HCT116 (cell line): ENCODE measurements around the gene TOGARAM1. TPM values are rescaled to one million over a fixed set of nuclear protein-coding genes. Genes with fewer than 3 reads are reported as not detected.

Experiments
- ATAC-seq: fragments of 200-7000 bp; cut with Tn5 transposase; 2 replicates; pipeline ENCODE4 v1.9.1; 2020; ENCODE audit warnings: mild to moderate bottlenecking, moderate library complexity
- BruUV-seq: library from RNA; stranded (reverse); fragments of 400-500 nt; replicated peaks from 2 replicates; lab custom pipeline; 2021; lab: Mats Ljungman, UMichigan
- CTCF ChIA-PET: fragments of 300-600 bp; sonication (Branson Sonifier 250); formaldehyde crosslinking; loops from one replicate; lab custom pipeline; 2021; ENCODE audit warnings: antibody characterized with exemption; lab: Charles Lee
- POLR2A ChIA-PET: fragments of 300-600, 350-600 bp; sonication (Branson Sonifier 250); formaldehyde crosslinking; loops from one replicate; lab custom pipeline; 2021; ENCODE audit warnings: antibody characterized with exemption; lab: Charles Lee
- RAD21 ChIA-PET, 2 experiments: fragments of 300-600 bp; sonication (Branson Sonifier 250); formaldehyde crosslinking; loops; one replicate each; lab custom pipeline; 2023; ENCODE audit warnings: low total read pairs in 2 of 2; ENCODE audit not compliant: uncharacterized antibody in 2 of 2, unreplicated experiment in 2 of 2, low non-redundant PET in 1 of 2; lab: Charles Lee
- DNase-seq: peaks from one replicate; pipeline ENCODE4 v3.0.0-alpha.2; 2010; ENCODE audit warnings: low read depth, low spot score
- H2AFZ ChIP-seq: fragments of 200-600 bp; shearing (Covaris generic), sonication (generic); 2 replicates; pipeline ENCODE4 v1.6.1; 2017; ENCODE audit warnings: low read depth, mixed run types, mixed read lengths, antibody characterized with exemption, low read length; ENCODE audit not compliant: poor library complexity, severe bottlenecking
- H3K27ac ChIP-seq: 2 replicates; pipeline ENCODE4 v1.5.1; 2012; ENCODE audit warnings: low read depth, low read length
- H3K27me3 ChIP-seq: fragments of 200-600 bp; sonication (generic); 2 replicates; pipeline ENCODE4 v1.6.1; 2016; ENCODE audit warnings: mixed run types, low read length, mixed read lengths; ENCODE audit not compliant: insufficient read depth
- H3K36me3 ChIP-seq, 2 experiments: fragments of 200-500 bp in 1 of 2; fragments of 200-600 bp in 1 of 2; sonication (Bioruptor generic) in 1 of 2; sonication (generic) in 1 of 2; 2 replicates each; pipeline versions ENCODE4 v1.5.1 to v1.6.1; 2014 to 2016; ENCODE audit warnings: low read length in 2 of 2, inconsistent platforms in 1 of 2, mixed read lengths in 1 of 2, mixed run types in 1 of 2; ENCODE audit not compliant: insufficient read depth in 2 of 2, control insufficient read depth in 1 of 2
- H3K4me1 ChIP-seq, 2 experiments: fragments of 200-600 bp in 1 of 2; sonication (generic) in 1 of 2; 2 replicates each; pipeline versions ENCODE4 v1.5.1 to v1.6.1; 2012 to 2017; ENCODE audit warnings: low read length in 2 of 2, inconsistent platforms in 1 of 2, mild to moderate bottlenecking in 1 of 2, mixed read lengths in 1 of 2, mixed run types in 1 of 2, moderate library complexity in 1 of 2; ENCODE audit not compliant: insufficient read depth in 2 of 2, control insufficient read depth in 1 of 2
- H3K4me2 ChIP-seq: fragments of 200-600 bp; sonication (generic); 2 replicates; pipeline ENCODE4 v1.6.1; 2017; ENCODE audit warnings: mixed run types, low read length, mixed read lengths
- H3K4me3 ChIP-seq, 2 experiments: fragments of 200-600 bp in 1 of 2; sonication (generic) in 1 of 2; replicated peaks in 1 of 2; 2 replicates each; pipeline ENCODE4 v1.5.1; 2011 to 2016; ENCODE audit warnings: low read length in 2 of 2, control low read depth in 1 of 2, low read depth in 1 of 2, mild to moderate bottlenecking in 1 of 2, mixed read lengths in 1 of 2, mixed run types in 1 of 2
- H3K79me2 ChIP-seq: fragments of 200-600 bp; sonication (generic); 2 replicates; pipeline ENCODE4 v1.6.1; 2017; ENCODE audit warnings: mild to moderate bottlenecking, mixed run types, low read length, moderate library complexity, mixed read lengths; ENCODE audit not compliant: insufficient read depth
- H3K9ac ChIP-seq: fragments of 200-600 bp; sonication (generic); 2 replicates; pipeline ENCODE4 v1.6.1; 2016; ENCODE audit warnings: low read length, mixed read lengths
- H3K9me2 ChIP-seq: fragments of 200-600 bp; sonication (generic), shearing (Covaris generic); 2 replicates; pipeline ENCODE4 v1.6.1; 2017; ENCODE audit warnings: mixed run types, mild to moderate bottlenecking, moderate library complexity; ENCODE audit not compliant: insufficient read depth
- H3K9me3 ChIP-seq, 2 experiments: fragments of 200-500 bp in 1 of 2; fragments of 200-600 bp in 1 of 2; sonication (Bioruptor generic) in 1 of 2; sonication (generic) in 1 of 2; 2 replicates each; pipeline ENCODE4 v1.6.1; 2014 to 2017; ENCODE audit warnings: low read length in 2 of 2, mixed read lengths in 2 of 2, inconsistent platforms in 1 of 2, low read depth in 1 of 2, mild to moderate bottlenecking in 1 of 2, mixed run types in 1 of 2, moderate library complexity in 1 of 2; ENCODE audit not compliant: control insufficient read depth in 1 of 2, insufficient read depth in 1 of 2
- H4K20me1 ChIP-seq: fragments of 200-600 bp; sonication (generic), shearing (Covaris generic); 2 replicates; pipeline ENCODE4 v1.6.1; 2017; ENCODE audit warnings: mixed run types, mild to moderate bottlenecking, moderate library complexity; ENCODE audit not compliant: insufficient read depth
- EGR1 ChIP-seq: IDR thresholded peaks from 2 replicates; pipeline ENCODE4 v1.6.1; 2012; ENCODE audit warnings: low read depth
- ELF1 ChIP-seq: IDR thresholded peaks from 2 replicates; pipeline ENCODE4 v1.6.1; 2012; ENCODE audit warnings: low read depth, borderline replicate concordance
- EZH2 ChIP-seq: fragments of 200-600 bp; sonication (generic); IDR thresholded peaks from 2 replicates; pipeline ENCODE4 v1.6.1; 2017; ENCODE audit warnings: antibody characterized with exemption, mixed run types
- JUND ChIP-seq: IDR thresholded peaks from 2 replicates; pipeline ENCODE4 v1.6.1; 2012
- POLR2A ChIP-seq: IDR thresholded peaks from 2 replicates; pipeline ENCODE4 v1.7.0; 2011; ENCODE audit warnings: borderline replicate concordance; ENCODE audit not compliant: insufficient read depth, insufficient read length; ENCODE audit errors: extremely low read depth
- POLR2AphosphoS5 ChIP-seq: IDR thresholded peaks from 2 replicates; pipeline ENCODE4 v1.6.1; 2011; ENCODE audit warnings: mild to moderate bottlenecking, low read depth, low read length, moderate library complexity
- RAD21 ChIP-seq: IDR thresholded peaks from 2 replicates; pipeline ENCODE4 v1.6.1; 2012; ENCODE audit warnings: low read depth, mild to moderate bottlenecking
- SP1 ChIP-seq: IDR thresholded peaks from 2 replicates; pipeline ENCODE4 v1.6.1; 2012; ENCODE audit warnings: low read depth
- SRF ChIP-seq: IDR thresholded peaks from 2 replicates; pipeline ENCODE4 v1.6.1; 2012; ENCODE audit warnings: low read depth
- YY1 ChIP-seq: IDR thresholded peaks from 2 replicates; pipeline ENCODE4 v1.6.1; 2011; ENCODE audit warnings: low read length, low read depth, moderate library complexity, mild to moderate bottlenecking; ENCODE audit not compliant: insufficient replicate concordance; ENCODE audit errors: extremely low read depth
- ZFX ChIP-seq: fragments of 450-650 bp; IDR thresholded peaks from 2 replicates; pipeline ENCODE4 v1.6.1; 2017
- ZNF274 ChIP-seq: fragments of 200-500 bp; sonication (Bioruptor generic); IDR thresholded peaks from 2 replicates; pipeline ENCODE4 v1.6.1; 2014; ENCODE audit warnings: mild to moderate bottlenecking, low read depth, low read length, inconsistent platforms
- intact Hi-C: fragments of 100-400 bp; cut with micrococcal nuclease; formaldehyde crosslinking; loops from 2 replicates; pipeline ENCODE4 v1.10.0; 2022
- total RNA-seq: library from RNA; stranded (reverse); gene quantifications from one replicate; pipeline ENCODE4 v1.2.1, GENCODE V29; 2021; ENCODE audit not compliant: unreplicated experiment
- TF ChIP-seq, protein P1 (sequence below), 3 experiments: fragments of 200-600 bp in 1 of 3; sonication (generic) in 1 of 3; IDR thresholded peaks in 2 of 3; conservative IDR thresholded peaks in 1 of 3; 2 replicates each; pipeline ENCODE4 v1.5.1; 2012 to 2017; ENCODE audit warnings: low read depth in 2 of 3, low read length in 2 of 3, antibody characterized with exemption in 1 of 3, borderline replicate concordance in 1 of 3, control low read depth in 1 of 3, mild to moderate bottlenecking in 1 of 3, mixed read lengths in 1 of 3, mixed run types in 1 of 3, moderate library complexity in 1 of 3; ENCODE audit not compliant: insufficient read depth in 1 of 3
- TF ChIP-seq, protein P2 (sequence below): IDR thresholded peaks from 2 replicates; pipeline ENCODE4 v1.6.1; 2011; ENCODE audit warnings: mild to moderate bottlenecking, low read length, moderate library complexity; ENCODE audit not compliant: insufficient replicate concordance; ENCODE audit errors: extremely low read depth
- TF ChIP-seq, protein P3 (sequence below): IDR thresholded peaks from 2 replicates; pipeline ENCODE4 v1.6.1; 2012
- TF ChIP-seq, protein P4 (sequence below): IDR thresholded peaks from 2 replicates; pipeline ENCODE4 v1.6.1; 2012

The TOGARAM1 gene
- total RNA-seq, 1 experiment from 2014 or later, result 1.9 TPM

DNA sequence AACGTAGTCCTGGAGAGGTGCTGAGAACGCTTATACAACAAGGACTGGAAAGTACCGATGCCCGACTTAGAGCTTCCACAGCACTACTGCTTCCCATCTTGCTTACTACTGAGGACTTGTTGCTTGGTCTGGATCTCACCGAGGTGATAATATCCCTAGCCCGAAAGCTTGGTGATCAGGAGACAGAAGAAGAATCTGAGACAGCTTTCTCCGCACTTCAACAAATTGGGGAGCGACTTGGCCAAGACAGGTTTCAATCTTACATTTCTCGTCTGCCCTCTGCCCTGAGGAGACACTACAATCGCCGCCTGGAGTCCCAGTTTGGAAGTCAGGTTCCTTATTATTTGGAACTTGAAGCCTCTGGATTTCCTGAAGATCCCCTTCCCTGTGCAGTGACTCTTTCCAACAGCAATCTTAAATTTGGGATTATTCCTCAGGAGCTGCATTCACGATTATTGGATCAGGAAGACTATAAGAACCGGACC is 1.1 kb downstream of the TOGARAM1 start:
- H3K27me3 ChIP-seq, result no peaks in the 10 kb centered on the region
- H3K9me3 ChIP-seq, result peaks cover 0 to 3% of the 10 kb centered on the region in 2 experiments; a peak in 1 of 4 replicates
- H4K20me1 ChIP-seq, result no peaks in the 10 kb centered on the region
- no peak overlapping the region for H3K27ac ChIP-seq
- no peak overlapping the region for H3K9ac ChIP-seq
- no peaks in the 10 kb centered on the region for H3K9me2 ChIP-seq
- no peak overlapping the region for H3K4me3 ChIP-seq
- H3K36me3 ChIP-seq, result no peaks in the 10 kb centered on the region; a peak in 1 of 4 replicates
- BruUV-seq, result TSS peak; percentile 38
- RAD21 ChIA-PET, result no interaction called here
- intact Hi-C loops, result loop anchor here (5.0 kb wide), 1 partner anchor 289 kb away; the partner anchor contains the start of gene MIS18BP1
- peaks cover 34% of the 10 kb centered on the region for H3K79me2 ChIP-seq
- no peak overlapping the region for H2AFZ ChIP-seq
- CTCF ChIA-PET, result no interaction called here
- POLR2A ChIA-PET, result no interaction called here
- DNase-seq (no peak), ATAC-seq (no peak)
- TF ChIP-seq EZH2 (no peak), ELF1 (no peak), RAD21 (no peak), POLR2AphosphoS5 (no peak), ZFX (no peak), JUND (no peak), SRF (no peak), ZNF274 (no peak), YY1 (no peak), POLR2A (no peak), SP1 (no peak), EGR1 (no peak)
- TF ChIP-seq, protein P1, sequence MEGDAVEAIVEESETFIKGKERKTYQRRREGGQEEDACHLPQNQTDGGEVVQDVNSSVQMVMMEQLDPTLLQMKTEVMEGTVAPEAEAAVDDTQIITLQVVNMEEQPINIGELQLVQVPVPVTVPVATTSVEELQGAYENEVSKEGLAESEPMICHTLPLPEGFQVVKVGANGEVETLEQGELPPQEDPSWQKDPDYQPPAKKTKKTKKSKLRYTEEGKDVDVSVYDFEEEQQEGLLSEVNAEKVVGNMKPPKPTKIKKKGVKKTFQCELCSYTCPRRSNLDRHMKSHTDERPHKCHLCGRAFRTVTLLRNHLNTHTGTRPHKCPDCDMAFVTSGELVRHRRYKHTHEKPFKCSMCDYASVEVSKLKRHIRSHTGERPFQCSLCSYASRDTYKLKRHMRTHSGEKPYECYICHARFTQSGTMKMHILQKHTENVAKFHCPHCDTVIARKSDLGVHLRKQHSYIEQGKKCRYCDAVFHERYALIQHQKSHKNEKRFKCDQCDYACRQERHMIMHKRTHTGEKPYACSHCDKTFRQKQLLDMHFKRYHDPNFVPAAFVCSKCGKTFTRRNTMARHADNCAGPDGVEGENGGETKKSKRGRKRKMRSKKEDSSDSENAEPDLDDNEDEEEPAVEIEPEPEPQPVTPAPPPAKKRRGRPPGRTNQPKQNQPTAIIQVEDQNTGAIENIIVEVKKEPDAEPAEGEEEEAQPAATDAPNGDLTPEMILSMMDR (IDR thresholded peaks at IDR 0.05 in 2 of 3, conservative IDR thresholded peaks at IDR 0.05 in 1 of 3; ENCODE audit: borderline replicate concordance in 1 of 3, insufficient read depth in 1 of 3, low read depth in 2 of 3, low read length in 2 of 3), result no peak
- TF ChIP-seq, protein P2, sequence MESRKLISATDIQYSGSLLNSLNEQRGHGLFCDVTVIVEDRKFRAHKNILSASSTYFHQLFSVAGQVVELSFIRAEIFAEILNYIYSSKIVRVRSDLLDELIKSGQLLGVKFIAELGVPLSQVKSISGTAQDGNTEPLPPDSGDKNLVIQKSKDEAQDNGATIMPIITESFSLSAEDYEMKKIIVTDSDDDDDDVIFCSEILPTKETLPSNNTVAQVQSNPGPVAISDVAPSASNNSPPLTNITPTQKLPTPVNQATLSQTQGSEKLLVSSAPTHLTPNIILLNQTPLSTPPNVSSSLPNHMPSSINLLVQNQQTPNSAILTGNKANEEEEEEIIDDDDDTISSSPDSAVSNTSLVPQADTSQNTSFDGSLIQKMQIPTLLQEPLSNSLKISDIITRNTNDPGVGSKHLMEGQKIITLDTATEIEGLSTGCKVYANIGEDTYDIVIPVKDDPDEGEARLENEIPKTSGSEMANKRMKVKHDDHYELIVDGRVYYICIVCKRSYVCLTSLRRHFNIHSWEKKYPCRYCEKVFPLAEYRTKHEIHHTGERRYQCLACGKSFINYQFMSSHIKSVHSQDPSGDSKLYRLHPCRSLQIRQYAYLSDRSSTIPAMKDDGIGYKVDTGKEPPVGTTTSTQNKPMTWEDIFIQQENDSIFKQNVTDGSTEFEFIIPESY, result no peak
- TF ChIP-seq, protein P3, sequence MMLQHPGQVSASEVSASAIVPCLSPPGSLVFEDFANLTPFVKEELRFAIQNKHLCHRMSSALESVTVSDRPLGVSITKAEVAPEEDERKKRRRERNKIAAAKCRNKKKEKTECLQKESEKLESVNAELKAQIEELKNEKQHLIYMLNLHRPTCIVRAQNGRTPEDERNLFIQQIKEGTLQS, result no peak
- TF ChIP-seq, protein P4, sequence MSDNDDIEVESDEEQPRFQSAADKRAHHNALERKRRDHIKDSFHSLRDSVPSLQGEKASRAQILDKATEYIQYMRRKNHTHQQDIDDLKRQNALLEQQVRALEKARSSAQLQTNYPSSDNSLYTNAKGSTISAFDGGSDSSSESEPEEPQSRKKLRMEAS, result no peak
- H3K4me2 ChIP-seq, result no peak overlapping the region
- H3K4me1 ChIP-seq, result peaks cover 9 to 11% of the 10 kb centered on the region in 2 experiments; a peak in 3 of 4 replicates
